Muscle of back (tissue), 10 donors: Measurements from ENCODE around the gene NDP. TPM values are rescaled to one million over a fixed set of nuclear protein-coding genes. Genes with fewer than 3 reads are reported as not detected.

ENCODE experiments used
- polyA plus RNA-seq, 10 donors: library from polyadenylated mRNA; unstranded; fragments of 120-200 nt; gene quantifications; one replicate each; pipeline ENCODE4 v1.2.1, GENCODE V29; 2013; ENCODE audit not compliant: insufficient read length in 10 of 10

NDP gene
- polyA plus RNA-seq, 10 donors = 0.67 to 3.8 (median 2.4) TPM

Other genes with a start within 250 kb of the NDP start
- 1 to 10 TPM in 3 of 10 donors, under 1 TPM in 7; 0.63 to 1.3 (median 0.78) TPM for gene MAOB, start 90.9 kb downstream of the NDP start, polyA plus RNA-seq